ENCODE measurements around the gene EMC8. TPM values are rescaled to one million over a fixed set of nuclear protein-coding genes. Genes with fewer than 3 reads are reported as not detected.
A peak's percentile ranks its signal among the peaks of the same experiment; 100 is the strongest.

EMC8 gene
- total and polyA plus RNA-seq, 2 of the 8 experiments (the other 6 are each of a cell fraction or from before 2014, with no cell fraction given), result 52.2 to 69.7 TPM

DNA sequence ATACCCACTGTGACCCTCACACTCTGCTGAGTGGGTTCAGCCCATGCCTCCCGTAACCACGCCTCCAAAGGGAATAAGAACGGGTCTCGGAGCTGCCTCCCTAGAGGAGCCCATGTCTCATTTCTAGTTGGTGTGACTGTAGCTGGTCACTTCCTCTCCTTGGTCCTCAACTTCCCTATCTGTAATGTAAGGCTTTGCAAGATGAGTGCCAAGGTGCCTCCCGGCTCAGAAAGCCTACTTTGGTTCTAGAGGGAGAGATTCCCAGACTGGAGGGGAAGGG is 69.2 kb downstream of the EMC8 start:
- Histone ChIP-seq H3K4me1 (replicated peaks in 1 of 4; ENCODE audit: control insufficient read depth in 3 of 4, insufficient read depth in 4 of 4, low read length in 3 of 4) (peaks cover 3 to 14% (median 11%) of the 10 kb centered on the region in 4 experiments), H2BK20ac (ENCODE audit: low read length) (no peak overlapping the region), H3K18ac (ENCODE audit: extremely low read depth, low read length) (no peak overlapping the region), H2AFZ (ENCODE audit: low read length) (no peak overlapping the region), H3K56ac (replicated peaks; ENCODE audit: insufficient read length, low read depth, low read length) (no peak overlapping the region), H3K79me2 (ENCODE audit: control insufficient read depth in 1 of 2, insufficient read depth in 2 of 2, low read length in 2 of 2) (no peaks in the 10 kb centered on the region), H2BK15ac (ENCODE audit: low read length) (no peak overlapping the region), H4K8ac (ENCODE audit: extremely low read depth, insufficient read depth, low read length) (peak overlapping the region; percentile 41; the same call in 1 of the 2 replicates), H3K23me2 (ENCODE audit: low read depth, low read length) (peaks cover 3% of the 10 kb centered on the region; the same call in 1 of the 2 replicates), H2BK120ac (replicated peaks; ENCODE audit: low read depth, low read length) (no peak overlapping the region), H3K4ac (replicated peaks; ENCODE audit: insufficient read length, low read depth, low read length) (no peak overlapping the region), H4K20me1 (replicated peaks in 1 of 2; ENCODE audit: control insufficient read depth in 1 of 2, insufficient read depth in 2 of 2, low read length in 2 of 2) (peaks cover 2 to 10% of the 10 kb centered on the region in 2 experiments), H3K36me3 (ENCODE audit: control insufficient read depth in 2 of 4, insufficient read depth in 4 of 4, low read length in 3 of 4) (no peaks in the 10 kb centered on the region), H2BK5ac (ENCODE audit: low read depth, low read length) (no peak overlapping the region; the same call in 1 of the 2 replicates), H3K9me3 (ENCODE audit: insufficient read depth in 2 of 2, low read depth in 1 of 2, low read length in 1 of 2) (no peaks in the 10 kb centered on the region), H3K79me1 (ENCODE audit: low read depth, low read length) (no peaks in the 10 kb centered on the region), H4K91ac (replicated peaks; ENCODE audit: insufficient read length, low read length) (no peak overlapping the region), H3K9ac (replicated peaks in 1 of 4; ENCODE audit: extremely low read depth in 1 of 4, low read depth in 3 of 4, low read length in 3 of 4) (no peak overlapping the region), H2BK12ac (ENCODE audit: low read depth, low read length) (0 out of 2 replicates have a peak overlapping the region, but pooled peaks have one; percentile 39), H3K27ac (ENCODE audit: low read depth, low read length) (no peak overlapping the region), H3K4me3 (ENCODE audit: extremely low read depth in 1 of 4, insufficient read depth in 2 of 4, low read depth in 3 of 4, low read length in 4 of 4) (no peak overlapping the region), H3K14ac (ENCODE audit: insufficient read length) (no peak overlapping the region), H3K27me3 (replicated peaks in 1 of 4; ENCODE audit: control insufficient read depth in 3 of 4, extremely low read depth in 1 of 4, insufficient read depth in 3 of 4, low read length in 3 of 4) (no peaks in the 10 kb centered on the region; a peak in 2 of 7 replicates), H3K23ac (ENCODE audit: insufficient read length) (no peak overlapping the region), H3K4me2 (ENCODE audit: insufficient read depth in 1 of 2, low read depth in 2 of 2, low read length in 2 of 2) (no peak overlapping the region), H4K5ac (ENCODE audit: insufficient read length, low read depth, low read length) (no peak overlapping the region), H2AK5ac (ENCODE audit: low read depth, low read length) (0 out of 2 replicates have a peak overlapping the region, but pooled peaks have one; percentile 86)
- FAIRE-seq (no peak), DNase-seq (ENCODE audit: low read depth in 1 of 2, low spot score in 2 of 2) (no peak)
- ChIA-PET POLR2A (ENCODE audit: partially characterized antibody) (interaction anchor here (1.4 to 1.8 kb wide), 2 partner anchors 13 to 14 kb away, joined by 3 to 8 read pairs; no protein-coding TSS in a partner anchor), CTCF (ENCODE audit: partially characterized antibody) (interaction anchor here (0.9 to 2.6 kb wide), 12 partner anchors 9 to 224 kb away, joined by 3 to 18 read pairs (median 4); no protein-coding TSS in a partner anchor)
- TF ChIP-seq RXRA (IDR thresholded peaks at IDR 0.05; ENCODE audit: insufficient read depth, low read depth, low read length) (no peak), POLR2A (IDR thresholded peaks at IDR 0.05; ENCODE audit: control extremely low read depth in 1 of 2, low read depth in 2 of 2, low read length in 2 of 2) (no peak), YY1 (IDR thresholded peaks at IDR 0.05; ENCODE audit: low read depth, low read length) (no peak), RNF2 (IDR thresholded peaks at IDR 0.05; ENCODE audit: borderline replicate concordance, low read depth, low read length, missing control alignments, poor library complexity, severe bottlenecking) (no peak), JUND (IDR thresholded peaks at IDR 0.05; ENCODE audit: low read length) (no peak), TBP (IDR thresholded peaks at IDR 0.05; ENCODE audit: low read depth, low read length) (no peak), HDAC2 (IDR thresholded peaks at IDR 0.05; ENCODE audit: borderline replicate concordance in 1 of 2, low read depth in 2 of 2, low read length in 2 of 2) (no peak)
- 95% methylated on average over 5 of the region's 5 CpGs; no CpG with 5 or more reads in 1 of the 2 experiments for WGBS, 2 experiments (ENCODE audit: extremely low coverage in 1 of 2, insufficient coverage in 1 of 2, insufficient read length in 1 of 2, insufficient replicate concordance in 2 of 2, low coverage in 1 of 2, low lambda C conversion rate in 2 of 2, missing lambda C conversion rate in 1 of 2)

Measured in H1 (cell line).